Immature natural killer cell (primary cell): ENCODE results near the gene SLC38A5. TPM values are rescaled to one million over a fixed set of nuclear protein-coding genes. Genes with fewer than 3 reads are reported as not detected.
A peak's percentile ranks its signal among the peaks of the same experiment; 100 is the strongest.

Experiments
- DNase-seq, 3 donors: peaks; one replicate each; pipeline ENCODE4 v3.0.0; 2022; ENCODE audit warnings: mixed read lengths in 1 of 3
- H3K27ac Mint-ChIP-seq, 6 donors: one replicate each; pipeline ENCODE4 v1.8.0; 2020; ENCODE audit warnings: mixed read lengths in 6 of 6, mild to moderate bottlenecking in 5 of 6, inconsistent platforms in 4 of 6, moderate library complexity in 3 of 6
- H3K27me3 Mint-ChIP-seq, 3 donors: one replicate each; pipeline ENCODE4 v1.8.0; 2020 to 2021; ENCODE audit warnings: low read depth in 3 of 3, mild to moderate bottlenecking in 3 of 3, mixed read lengths in 3 of 3, moderate library complexity in 3 of 3, inconsistent platforms in 1 of 3
- H3K36me3 Mint-ChIP-seq, 3 donors: one replicate each; pipeline ENCODE4 v1.8.0; 2020; ENCODE audit warnings: mixed read lengths in 3 of 3, inconsistent platforms in 2 of 3, mild to moderate bottlenecking in 2 of 3
- H3K4me1 Mint-ChIP-seq, 2 donors: one replicate each; pipeline ENCODE4 v1.8.0; 2020; ENCODE audit warnings: inconsistent platforms in 2 of 2, mild to moderate bottlenecking in 2 of 2, mixed read lengths in 2 of 2, moderate library complexity in 1 of 2
- H3K4me3 Mint-ChIP-seq, 5 donors: one replicate each; pipeline ENCODE4 v1.8.0; 2020; ENCODE audit warnings: mild to moderate bottlenecking in 5 of 5, mixed read lengths in 5 of 5, inconsistent platforms in 3 of 5, moderate library complexity in 3 of 5
- H3K9me3 Mint-ChIP-seq, 6 donors: one replicate each; pipeline ENCODE4 v1.8.0; 2020; ENCODE audit warnings: mild to moderate bottlenecking in 6 of 6, mixed read lengths in 6 of 6, inconsistent platforms in 4 of 6, moderate library complexity in 3 of 6
- polyA plus RNA-seq, 3 donors: library from polyadenylated mRNA; unstranded; fragments of 300-500 nt; fragmentation: Illumina TruSeq; gene quantifications; one replicate each; pipeline ENCODE4 v1.2.3, GENCODE V29; 2021

Gene SLC38A5
- polyA plus RNA-seq, 3 donors from 2014 or later, result 24.3 to 48.0 (median 26.5) TPM

GRCh38 chrX:48508400-48509244 lies 38.6 kb upstream of the SLC38A5 start, which contains the start of gene PORCN:
Gene PORCN (plus strand): TSS chrX:48508992. CDS start chrX:48509821, 829 bp downstream.
- no peaks in the 10 kb centered on the region for H3K36me3 Mint-ChIP-seq
- no peaks in the 10 kb centered on the region for H3K9me3 Mint-ChIP-seq
- peak within 1 kb of the TSS; percentile 85 to 91 (median 86) for H3K4me3 Mint-ChIP-seq
- DNase-seq, result peak; percentile 70 to 77 (median 74)
- peak within 1 kb of the TSS; percentile 78 to 92 (median 88) for H3K27ac Mint-ChIP-seq
- H3K4me1 Mint-ChIP-seq, result peaks cover 15% of the 10 kb centered on the region in 2 donors
- peaks cover 1 to 10% (median 7%) of the 10 kb centered on the region in 3 donors for H3K27me3 Mint-ChIP-seq

- Mint-ChIP-seq H3K4me1 (peaks cover 15% of the 10 kb centered on the region in 2 donors), H3K36me3 (no peaks in the 10 kb centered on the region), H3K27me3 (peaks cover 1 to 10% (median 9%) of the 10 kb centered on the region in 3 donors), H3K4me3 (peak overlapping the region in 3 of 5 donors; percentile 38 to 84 (median 55)), H3K27ac (peak overlapping the region in 2 of 6 donors; percentile 6 to 26), H3K9me3 (no peaks in the 10 kb centered on the region)
- DNase-seq, result no peak
Observed at GRCh38 chrX:48507246-48507645, 37.2 kb upstream of the SLC38A5 start.

- Mint-ChIP-seq H3K27ac (no peak overlapping the region), H3K4me1 (peaks cover 12 to 15% of the 10 kb centered on the region in 2 donors), H3K4me3 (no peak overlapping the region), H3K36me3 (no peaks in the 10 kb centered on the region), H3K9me3 (no peaks in the 10 kb centered on the region), H3K27me3 (peaks cover 1 to 9% (median 9%) of the 10 kb centered on the region in 3 donors)
- no peak for DNase-seq
Observed at GRCh38 chrX:48505481-48505880, 35.4 kb upstream of the SLC38A5 start.

- DNase-seq, result no peak
- no peak overlapping the region for H3K27ac Mint-ChIP-seq
- no peaks in the 10 kb centered on the region for H3K36me3 Mint-ChIP-seq
- peaks cover 4 to 6% of the 10 kb centered on the region in 2 donors for H3K4me1 Mint-ChIP-seq
- no peaks in the 10 kb centered on the region for H3K9me3 Mint-ChIP-seq
- H3K27me3 Mint-ChIP-seq, result peaks cover 1 to 5% (median 4%) of the 10 kb centered on the region in 3 donors
- H3K4me3 Mint-ChIP-seq, result no peak overlapping the region
Observed at GRCh38 chrX:48504261-48504660, 34.2 kb upstream of the SLC38A5 start.

GRCh38 chrX:48498374-48498809 lies 28.3 kb upstream of the SLC38A5 start:
- Mint-ChIP-seq H3K4me1 (no peaks in the 10 kb centered on the region), H3K36me3 (no peaks in the 10 kb centered on the region), H3K27ac (no peak overlapping the region), H3K27me3 (peaks cover 0 to 4% (median 3%) of the 10 kb centered on the region in 3 donors), H3K9me3 (no peaks in the 10 kb centered on the region), H3K4me3 (no peak overlapping the region)
- DNase-seq, result no peak

GRCh38 chrX:48497871-48498270 lies 27.8 kb upstream of the SLC38A5 start:
- Mint-ChIP-seq H3K27me3 (peaks cover 0 to 4% (median 3%) of the 10 kb centered on the region in 3 donors), H3K9me3 (no peaks in the 10 kb centered on the region), H3K4me3 (no peak overlapping the region), H3K4me1 (no peaks in the 10 kb centered on the region), H3K36me3 (no peaks in the 10 kb centered on the region), H3K27ac (no peak overlapping the region)
- no peak for DNase-seq

GRCh38 chrX:48496660-48497059 lies 26.6 kb upstream of the SLC38A5 start:
- Mint-ChIP-seq H3K27me3 (peaks cover 2 to 6% (median 3%) of the 10 kb centered on the region in 3 donors), H3K4me3 (no peak overlapping the region), H3K9me3 (no peaks in the 10 kb centered on the region), H3K27ac (no peak overlapping the region), H3K36me3 (no peaks in the 10 kb centered on the region), H3K4me1 (no peaks in the 10 kb centered on the region)
- no peak for DNase-seq

- DNase-seq, result no peak
- no peak overlapping the region for H3K4me3 Mint-ChIP-seq
- peaks cover 0 to under 1% of the 10 kb centered on the region in 2 donors for H3K4me1 Mint-ChIP-seq
- no peaks in the 10 kb centered on the region for H3K9me3 Mint-ChIP-seq
- H3K27me3 Mint-ChIP-seq, result peaks cover 2 to 6% (median 5%) of the 10 kb centered on the region in 3 donors
- no peaks in the 10 kb centered on the region for H3K36me3 Mint-ChIP-seq
- no peak overlapping the region for H3K27ac Mint-ChIP-seq
Observed at GRCh38 chrX:48493890-48494364, 23.9 kb upstream of the SLC38A5 start.

GRCh38 chrX:48492293-48492910 lies 22.3 kb upstream of the SLC38A5 start:
- Mint-ChIP-seq H3K27me3 (peaks cover 3 to 6% (median 5%) of the 10 kb centered on the region in 3 donors), H3K27ac (no peak overlapping the region), H3K4me1 (peaks cover 15% of the 10 kb centered on the region in 2 donors), H3K9me3 (no peaks in the 10 kb centered on the region), H3K4me3 (no peak overlapping the region), H3K36me3 (no peaks in the 10 kb centered on the region)
- no peak for DNase-seq

- no peak for DNase-seq
- Mint-ChIP-seq H3K4me3 (no peak overlapping the region), H3K4me1 (peaks cover 20% of the 10 kb centered on the region in 2 donors), H3K27me3 (peaks cover 5 to 7% (median 6%) of the 10 kb centered on the region in 3 donors), H3K9me3 (no peaks in the 10 kb centered on the region), H3K36me3 (no peaks in the 10 kb centered on the region), H3K27ac (no peak overlapping the region)
Observed at GRCh38 chrX:48491809-48492208, 21.7 kb upstream of the SLC38A5 start.

- Mint-ChIP-seq H3K4me1 (peaks cover 20% of the 10 kb centered on the region in 2 donors), H3K36me3 (no peaks in the 10 kb centered on the region), H3K9me3 (no peaks in the 10 kb centered on the region), H3K27ac (no peak overlapping the region), H3K4me3 (no peak overlapping the region), H3K27me3 (peaks cover 5 to 7% (median 7%) of the 10 kb centered on the region in 3 donors)
- DNase-seq, result no peak
Observed at GRCh38 chrX:48490661-48491060, 20.6 kb upstream of the SLC38A5 start.

- Mint-ChIP-seq H3K36me3 (no peaks in the 10 kb centered on the region), H3K9me3 (no peaks in the 10 kb centered on the region), H3K4me1 (peaks cover 20% of the 10 kb centered on the region in 2 donors), H3K4me3 (no peak overlapping the region), H3K27me3 (peaks cover 5 to 9% (median 8%) of the 10 kb centered on the region in 3 donors), H3K27ac (no peak overlapping the region)
- no peak for DNase-seq
Observed at GRCh38 chrX:48489892-48490291, 19.8 kb upstream of the SLC38A5 start.

- Mint-ChIP-seq H3K36me3 (no peaks in the 10 kb centered on the region), H3K4me3 (no peak overlapping the region), H3K27ac (no peak overlapping the region), H3K9me3 (no peaks in the 10 kb centered on the region), H3K27me3 (peaks cover 5 to 8% (median 6%) of the 10 kb centered on the region in 3 donors), H3K4me1 (peaks cover 20% of the 10 kb centered on the region in 2 donors)
- no peak for DNase-seq
Observed at GRCh38 chrX:48489296-48489695, 19.2 kb upstream of the SLC38A5 start.

- Mint-ChIP-seq H3K27me3 (peaks cover 5 to 6% (median 5%) of the 10 kb centered on the region in 3 donors), H3K9me3 (no peaks in the 10 kb centered on the region), H3K4me1 (peaks cover 20% of the 10 kb centered on the region in 2 donors), H3K4me3 (peak overlapping the region in 4 of 5 donors; percentile 16 to 69 (median 47)), H3K27ac (peak overlapping the region; percentile 84 to 91 (median 87)), H3K36me3 (peaks cover 0 to under 1% (median 0%) of the 10 kb centered on the region in 3 donors)
- DNase-seq, result no peak
Observed at GRCh38 chrX:48488034-48488433, 18.0 kb upstream of the SLC38A5 start.
